K562 (cell line): ENCODE measurements around the gene PSMB2. TPM values are rescaled to one million over a fixed set of nuclear protein-coding genes. Genes with fewer than 3 reads are reported as not detected.
A peak's percentile ranks its signal among the peaks of the same experiment; 100 is the strongest.

Experiments used
- DACH1 ChIP-seq: fragments of 450-650 bp; IDR thresholded peaks from 2 replicates; pipeline ENCODE4 v1.6.1; 2018; ENCODE audit not compliant: partially characterized antibody
- DMBX1 ChIP-seq: fragments of 250-450 bp; sonication (Bioruptor Pico); IDR thresholded peaks from 2 replicates; pipeline ENCODE4 v1.8.0; 2022; ENCODE audit warnings: inconsistent platforms, mild to moderate bottlenecking, moderate library complexity, borderline replicate concordance
- E4F1 ChIP-seq: fragments of 250-450 bp; sonication (Bioruptor Pico); IDR thresholded peaks from 2 replicates; pipeline ENCODE4 v1.5.0; 2021; ENCODE audit warnings: mild to moderate bottlenecking, borderline replicate concordance
- FOXJ3 ChIP-seq: sonication (generic); formaldehyde crosslinking; IDR thresholded peaks from 2 replicates; pipeline ENCODE4 v1.4.0; 2020; ENCODE audit warnings: mild to moderate bottlenecking, missing genetic modification reagents
- HINFP ChIP-seq: fragments of 450-650 bp; conservative IDR thresholded peaks from 2 replicates; pipeline ENCODE4 v1.6.1; 2016; ENCODE audit warnings: missing genetic modification characterization, low read depth, mild to moderate bottlenecking, control low read depth, missing compliant biosample characterization
- IRF2 ChIP-seq: sonication (generic); formaldehyde crosslinking; IDR thresholded peaks from 2 replicates; pipeline ENCODE4 v1.8.1; 2022; ENCODE audit warnings: mild to moderate bottlenecking, missing genetic modification reagents
- MLLT1 ChIP-seq, 2 experiments: fragments of 450-650 bp; IDR thresholded peaks; 2 replicates each; pipeline ENCODE4 v1.6.1; 2016
- MNT ChIP-seq, 2 experiments: fragments of 450-650 bp; conservative IDR thresholded peaks; 2 replicates each; pipeline ENCODE4 v1.6.1; 2017; ENCODE audit warnings: mild to moderate bottlenecking in 2 of 2, moderate library complexity in 2 of 2
- NRF1 ChIP-seq, 2 experiments: fragments of 450-650 bp; IDR thresholded peaks in 1 of 2; conservative IDR thresholded peaks in 1 of 2; 2 replicates each; pipeline ENCODE4 v1.6.1; 2014; ENCODE audit warnings: mild to moderate bottlenecking in 2 of 2
- SFPQ ChIP-seq: fragments of 200-400 bp; formaldehyde crosslinking; IDR thresholded peaks from 2 replicates; pipeline ENCODE4 v1.6.1; 2017; ENCODE audit warnings: mild to moderate bottlenecking, low read depth, low read length, moderate library complexity
- TAL1 ChIP-seq: fragments of 450-650 bp; IDR thresholded peaks from 2 replicates; pipeline ENCODE4 v1.6.1; 2016; ENCODE audit warnings: mild to moderate bottlenecking
- TBL1XR1 ChIP-seq, 2 experiments: IDR thresholded peaks; 2 replicates each; pipeline ENCODE4 v1.6.1; 2012; ENCODE audit warnings: improper control_type of control experiment in 2 of 2, low read length in 2 of 2, mild to moderate bottlenecking in 1 of 2
- ZBTB17 ChIP-seq: fragments of 450-650 bp; formaldehyde crosslinking; IDR thresholded peaks from 2 replicates; pipeline ENCODE4 v1.4.0; 2020; ENCODE audit warnings: mild to moderate bottlenecking
- ZFP91 ChIP-seq: sonication (generic); formaldehyde crosslinking; IDR thresholded peaks from 2 replicates; pipeline ENCODE4 v1.8.0; 2022; ENCODE audit warnings: mild to moderate bottlenecking, missing genetic modification reagents
- polyA plus RNA-seq, 8 experiments: library from polyadenylated mRNA; depleted of rRNA in 4 of 8; stranded (reverse) in 5 of 8; unstranded in 3 of 8; fragments of >200 nt; fragmentation: Nextera tagmentation in 2 of 8; fragmentation: Illumina TruSeq in 1 of 8; extraction: Ambion mirVana in 2 of 8; extraction: Trizol in 1 of 8; gene quantifications; 2 replicates each; pipeline versions ENCODE4 v1.2.1 to v1.2.3, GENCODE V29; 2011 to 2014; ENCODE audit warnings: inconsistent platforms in 1 of 8, missing spikeins in 1 of 8
- total RNA-seq, 7 experiments: library from RNA; depleted of rRNA in 6 of 7; stranded (reverse); fragments of >200 nt in 6 of 7; fragmentation: Illumina TruSeq in 2 of 7; extraction: Trizol in 2 of 7; gene quantifications; 2 replicates each; pipeline versions ENCODE4 v1.2.1 to v1.2.3, GENCODE V29; 2011 to 2021; ENCODE audit warnings: low replicate concordance in 1 of 7

Gene PSMB2
- total and polyA plus RNA-seq, 9 of the 15 experiments (the other 6 are each of a cell fraction or from before 2014, with no cell fraction given), result 71.7 to 543 (median 165) TPM

GRCh38 chr1:35557118-35557610 lies 84.2 kb downstream of the PSMB2 start, which contains the start of gene KIAA0319L (continued):
- TF ChIP-seq MNT (conservative IDR thresholded peaks at IDR 0.05) (no peak; a peak in 1 of 4 replicates), HINFP (no peak), DACH1 (no peak), SFPQ (no peak), TAL1 (no peak), DMBX1 (no peak), IRF2 (no peak), MLLT1 (IDR thresholded peaks at IDR 0.05) (no peak), FOXJ3 (CRISPR knock-in tag) (no peak), E4F1 (CRISPR knock-in tag) (no peak), ZBTB17 (CRISPR knock-in tag) (no peak), TBL1XR1 (IDR thresholded peaks at IDR 0.05; ENCODE audit: low read length in 2 of 2) (no peak), NRF1 (conservative IDR thresholded peaks at IDR 0.05 in 1 of 2, IDR thresholded peaks at IDR 0.05 in 1 of 2) (peak; percentile 71 to 72), ZFP91 (CRISPR knock-in tag) (no peak)
